K562 (cell line): Measurements from ENCODE around the gene SLC24A3. TPM values are rescaled to one million over a fixed set of nuclear protein-coding genes. Genes with fewer than 3 reads are reported as not detected.

Source experiments
- ATAC-seq: fragments of 200-7000 bp; cut with Tn5 transposase; 3 replicates; pipeline ENCODE4 v1.9.1; 2020; ENCODE audit warnings: moderate library complexity
- BruUV-seq: library from RNA; stranded (reverse); fragments of 400-500 nt; replicated peaks from 2 replicates; lab custom pipeline; 2021; lab: Mats Ljungman, UMichigan
- CTCF ChIA-PET: fragments of 300-600 bp; formaldehyde crosslinking; extraction: SDS; loops from one replicate; lab custom pipeline; 2021; ENCODE audit warnings: low intra/inter-chr PET ratio; lab: Yijun Ruan, JAX
- POLR2A ChIA-PET: fragments of 300-600, 350-650 bp; sonication (Branson Sonifier 250); formaldehyde crosslinking; extraction: SDS; loops from one replicate; lab custom pipeline; 2021; ENCODE audit warnings: antibody characterized with exemption, inconsistent platforms; lab: Yijun Ruan, JAX
- DNase-seq, 4 experiments: peaks; one replicate each; pipeline versions ENCODE4 v3.0.0 to v3.0.0-alpha.2; 2011 to 2018; ENCODE audit warnings: low spot score in 3 of 4, mixed read lengths in 3 of 4; ENCODE audit errors: extremely low read depth in 1 of 4
- FAIRE-seq: peaks from 2 replicates; lab custom pipeline; 2011; peaks lifted over from hg19 to GRCh38; lab: Jason Lieb, UNC
- H2AFZ ChIP-seq: 2 replicates; pipeline ENCODE4 v1.6.0; 2011; ENCODE audit warnings: low read depth, low read length, control low read depth, inconsistent platforms
- H3K27ac ChIP-seq: fragments of 200-600 bp; 3 replicates; pipeline ENCODE4 v1.8.0; 2011; ENCODE audit warnings: low read depth, mild to moderate bottlenecking, control low read depth, inconsistent platforms, low read length, moderate library complexity, mixed read lengths; ENCODE audit errors: extremely low read depth
- H3K27me3 ChIP-seq, 2 experiments: fragments of 300-600 bp in 1 of 2; 2 replicates in 1 of 2; 3 replicates in 1 of 2; pipeline versions ENCODE4 v1.6.0 to v1.8.0; 2011; ENCODE audit warnings: inconsistent platforms in 2 of 2, low read length in 2 of 2, mild to moderate bottlenecking in 1 of 2, mixed read lengths in 1 of 2, moderate library complexity in 1 of 2; ENCODE audit not compliant: control insufficient read depth in 2 of 2, insufficient read depth in 2 of 2
- H3K36me3 ChIP-seq: fragments of 300-600 bp; 3 replicates; pipeline ENCODE4 v1.8.0; 2011; ENCODE audit warnings: mild to moderate bottlenecking, low read length, inconsistent platforms; ENCODE audit not compliant: control insufficient read depth, insufficient read depth
- H3K4me1 ChIP-seq, 2 experiments: fragments of 200-600 bp in 1 of 2; replicated peaks in 1 of 2; 2 replicates in 1 of 2; 3 replicates in 1 of 2; pipeline versions ENCODE4 v1.5.1 to v1.8.0; 2011; ENCODE audit warnings: inconsistent platforms in 2 of 2, low read length in 2 of 2, mild to moderate bottlenecking in 1 of 2, mixed read lengths in 1 of 2, moderate library complexity in 1 of 2; ENCODE audit not compliant: control insufficient read depth in 2 of 2, insufficient read depth in 2 of 2
- H3K4me2 ChIP-seq: 2 replicates; pipeline ENCODE4 v1.6.1; 2011; ENCODE audit warnings: low read length, control low read depth, inconsistent platforms, mixed read lengths; ENCODE audit not compliant: insufficient read depth
- H3K4me3 ChIP-seq: fragments of 200-600 bp; sonication (generic), shearing (Covaris generic); 2 replicates; pipeline ENCODE4 v1.5.1; 2016; ENCODE audit warnings: control low read depth, inconsistent platforms
- H3K79me2 ChIP-seq: fragments of 200-600 bp; 3 replicates; pipeline ENCODE4 v1.8.0; 2011; ENCODE audit warnings: low read length, inconsistent platforms; ENCODE audit not compliant: control insufficient read depth, insufficient read depth
- H3K9ac ChIP-seq, 2 experiments: 2 replicates each; pipeline versions ENCODE4 v1.6.0 to v1.6.1; 2011; ENCODE audit warnings: low read depth in 2 of 2, low read length in 2 of 2, control low read depth in 1 of 2, inconsistent platforms in 1 of 2, mild to moderate bottlenecking in 1 of 2, mixed read lengths in 1 of 2; ENCODE audit not compliant: insufficient read depth in 1 of 2
- H3K9me1 ChIP-seq: one replicate; pipeline ENCODE4 v1.6.0; 2011; ENCODE audit warnings: inconsistent platforms, mild to moderate bottlenecking, low read length, moderate library complexity; ENCODE audit not compliant: control insufficient read depth, insufficient read depth
- H3K9me3 ChIP-seq: replicated peaks from 2 replicates; pipeline ENCODE4 v1.5.1; 2011; ENCODE audit warnings: low read depth, low read length, inconsistent platforms; ENCODE audit not compliant: control insufficient read depth, insufficient read depth
- H4K20me1 ChIP-seq: replicated peaks from 2 replicates; pipeline ENCODE4 v1.6.1; 2011; ENCODE audit warnings: low read length, inconsistent platforms, mixed read lengths; ENCODE audit not compliant: control insufficient read depth, insufficient read depth
- CEBPG ChIP-seq, 3 experiments: fragments of 200-800 bp in 1 of 3; sonication (Bioruptor generic) in 1 of 3; sonication (generic) in 1 of 3; formaldehyde crosslinking in 1 of 3; IDR thresholded peaks in 2 of 3; conservative IDR thresholded peaks in 1 of 3; 2 replicates each; pipeline versions ENCODE4 v1.6.1 to v1.8.0; 2016 to 2022; ENCODE audit warnings: missing compliant biosample characterization in 2 of 3, missing genetic modification characterization in 2 of 3, mild to moderate bottlenecking in 1 of 3, missing genetic modification reagents in 1 of 3
- NR2C1 ChIP-seq, 2 experiments: fragments of 450-650 bp; IDR thresholded peaks; 2 replicates each; pipeline ENCODE4 v1.6.1; 2017; ENCODE audit warnings: mild to moderate bottlenecking in 2 of 2, antibody characterized with exemption in 1 of 2, inconsistent platforms in 1 of 2, missing compliant biosample characterization in 1 of 2, missing genetic modification characterization in 1 of 2
- RNF2 ChIP-seq: sonication (generic); IDR thresholded peaks from 2 replicates; pipeline ENCODE4 v1.6.1; 2016
- ZBTB11 ChIP-seq, 3 experiments: fragments of 200-800 bp in 1 of 3; fragments of 250-450 bp in 1 of 3; fragments of 450-650 bp in 1 of 3; sonication (Bioruptor Pico) in 1 of 3; sonication (Bioruptor generic) in 1 of 3; formaldehyde crosslinking in 1 of 3; IDR thresholded peaks; 2 replicates each; pipeline versions ENCODE4 v1.6.1 to v1.8.0; 2016 to 2022; ENCODE audit warnings: mild to moderate bottlenecking in 2 of 3, missing genetic modification characterization in 2 of 3, missing compliant biosample characterization in 1 of 3, moderate library complexity in 1 of 3
- ZNF121 ChIP-seq: sonication (generic); formaldehyde crosslinking; conservative IDR thresholded peaks from 2 replicates; pipeline ENCODE4 v1.8.0; 2022; ENCODE audit warnings: missing genetic modification reagents
- WGBS: fragments of 100-300 bp; shearing (Covaris generic); methylation state at CpG from one replicate; pipeline ENCODE4 v1.1.6; 2016; ENCODE audit warnings: low coverage, mixed read lengths; ENCODE audit not compliant: insufficient coverage; ENCODE audit errors: missing lambda C conversion rate; 5-methylcytosine and 5-hydroxymethylcytosine counted together
- in situ Hi-C: fragments of 300-500 bp; cut with MboI; formaldehyde crosslinking; loops from 4 replicates; pipeline ENCODE4 v1.15.0; 2018; ENCODE audit warnings: inconsistent platforms, mixed read lengths
- intact Hi-C: fragments of 100-400 bp; cut with micrococcal nuclease; formaldehyde crosslinking; loops from 2 replicates; pipeline ENCODE4 v1.14.2; 2022
- polyA plus RNA-seq, 8 experiments: library from polyadenylated mRNA; depleted of rRNA in 4 of 8; stranded (reverse) in 5 of 8; unstranded in 3 of 8; fragments of >200 nt; fragmentation: Nextera tagmentation in 2 of 8; fragmentation: Illumina TruSeq in 1 of 8; extraction: Ambion mirVana in 2 of 8; extraction: Trizol in 1 of 8; gene quantifications; 2 replicates each; pipeline versions ENCODE4 v1.2.1 to v1.2.3, GENCODE V29; 2011 to 2014; ENCODE audit warnings: inconsistent platforms in 1 of 8, missing spikeins in 1 of 8
- total RNA-seq, 7 experiments: library from RNA; depleted of rRNA in 6 of 7; stranded (reverse); fragments of >200 nt in 6 of 7; fragmentation: Illumina TruSeq in 2 of 7; extraction: Trizol in 2 of 7; gene quantifications; 2 replicates each; pipeline versions ENCODE4 v1.2.1 to v1.2.3, GENCODE V29; 2011 to 2021; ENCODE audit warnings: low replicate concordance in 1 of 7

The SLC24A3 gene
- total and polyA plus RNA-seq, 9 of the 15 experiments (the other 6 are each of a cell fraction or from before 2014, with no cell fraction given) = not detected

- H4K20me1 ChIP-seq = no peaks in the 10 kb centered on the region
- CTCF ChIA-PET = no interaction called here
- no peak overlapping the region for H3K4me2 ChIP-seq
- POLR2A ChIA-PET = no interaction called here
- H2AFZ ChIP-seq = no peak overlapping the region
- no peaks in the 10 kb centered on the region for H3K4me1 ChIP-seq
- DNase-seq = no peak
- no peak overlapping the region for H3K4me3 ChIP-seq
- H3K36me3 ChIP-seq = no peaks in the 10 kb centered on the region
- no peaks in the 10 kb centered on the region for H3K9me3 ChIP-seq
- no peak overlapping the region for H3K9ac ChIP-seq
- no peak for ATAC-seq
- no TSS peak for BruUV-seq
- H3K27ac ChIP-seq = no peak overlapping the region
- no peaks in the 10 kb centered on the region for H3K9me1 ChIP-seq
- in situ Hi-C loops = no loop called here
- FAIRE-seq = no peak
- no peaks in the 10 kb centered on the region for H3K27me3 ChIP-seq
- 0% methylated on average over 1 of the region's 1 CpG for WGBS
- intact Hi-C loops = no loop called here
- H3K79me2 ChIP-seq = no peaks in the 10 kb centered on the region
- TF ChIP-seq NR2C1 (IDR thresholded peaks at IDR 0.05) (no peak), NR2C1 (tag; IDR thresholded peaks at IDR 0.05) (no peak), CEBPG (CRISPR knock-in tag; IDR thresholded peaks at IDR 0.05) (no peak), CEBPG (tag; conservative IDR thresholded peaks at IDR 0.05 in 1 of 2, IDR thresholded peaks at IDR 0.05 in 1 of 2) (0 out of 4 replicates have a peak, but pooled peaks of 1 of the 2 experiments have one; percentile 6)
Observed at GRCh38 chr20:19277381-19277780, 64.9 kb downstream of the SLC24A3 start.

- no peak for DNase-seq
- no peak for FAIRE-seq
- no TSS peak for BruUV-seq
- Histone ChIP-seq H3K4me3 (no peak overlapping the region), H3K4me2 (no peak overlapping the region), H3K27me3 (no peaks in the 10 kb centered on the region), H3K27ac (no peak overlapping the region), H2AFZ (no peak overlapping the region), H3K4me1 (no peaks in the 10 kb centered on the region), H4K20me1 (no peaks in the 10 kb centered on the region), H3K36me3 (no peaks in the 10 kb centered on the region), H3K9me1 (no peaks in the 10 kb centered on the region), H3K9me3 (no peaks in the 10 kb centered on the region), H3K79me2 (no peaks in the 10 kb centered on the region), H3K9ac (no peak overlapping the region)
- intact Hi-C loops (no loop called here), in situ Hi-C loops (no loop called here)
- no peak for ATAC-seq
- ChIA-PET POLR2A (no interaction called here), CTCF (no interaction called here)
- 0% methylated on average over 6 of the region's 6 CpGs for WGBS
- no peak for TF ChIP-seq RNF2
- peak in 1 of 3 experiments; percentile 20; a peak in 1 of 6 replicates for TF ChIP-seq ZBTB11 (CRISPR knock-in tag; IDR thresholded peaks at IDR 0.05)
- no peak for TF ChIP-seq ZNF121
Observed at GRCh38 chr20:19283490-19284025, 71.1 kb downstream of the SLC24A3 start.
